Ureter (tissue), 1 donor: ENCODE results near the gene AMBRA1. TPM values are rescaled to one million over a fixed set of nuclear protein-coding genes. Genes with fewer than 3 reads are reported as not detected.
"Not testable (repeated sequence)": the region's sequence is repeated elsewhere in the genome, so short reads cannot be mapped to it uniquely, and the experiment has no call there.

Experiments used
- DNase-seq: peaks from one replicate; pipeline ENCODE4 v3.0.0-alpha.2; 2020; ENCODE audit warnings: low spot score
- total RNA-seq: library from RNA; stranded (reverse); gene quantifications from one replicate; pipeline ENCODE4 v1.2.4, GENCODE V29; 2023
- donor health status: DM: yes; HTN: yes; CAD: no.

The AMBRA1 gene
- total RNA-seq, 1 donor from 2014 or later, result 56.0 TPM

DNA sequence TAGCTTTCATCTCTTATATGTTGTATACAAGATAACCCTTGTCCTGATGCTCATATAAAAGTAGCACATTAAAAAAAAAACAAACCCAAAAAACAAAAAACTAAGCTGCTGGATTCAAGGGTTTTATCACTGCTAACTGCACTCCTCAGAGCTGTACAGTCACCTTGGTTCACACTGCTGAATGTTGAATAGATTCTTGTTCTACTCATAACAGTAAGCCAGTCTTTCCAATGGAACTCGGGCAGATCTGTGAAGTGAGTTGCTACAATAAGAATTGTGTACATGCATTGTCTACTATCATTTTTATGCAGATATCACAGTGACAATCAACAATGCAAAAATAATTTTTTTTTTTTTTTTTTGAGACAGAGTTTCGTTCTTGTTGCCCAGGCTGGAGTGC is 18.5 kb upstream of the AMBRA1 start:
- no peak for DNase-seq

DNA sequence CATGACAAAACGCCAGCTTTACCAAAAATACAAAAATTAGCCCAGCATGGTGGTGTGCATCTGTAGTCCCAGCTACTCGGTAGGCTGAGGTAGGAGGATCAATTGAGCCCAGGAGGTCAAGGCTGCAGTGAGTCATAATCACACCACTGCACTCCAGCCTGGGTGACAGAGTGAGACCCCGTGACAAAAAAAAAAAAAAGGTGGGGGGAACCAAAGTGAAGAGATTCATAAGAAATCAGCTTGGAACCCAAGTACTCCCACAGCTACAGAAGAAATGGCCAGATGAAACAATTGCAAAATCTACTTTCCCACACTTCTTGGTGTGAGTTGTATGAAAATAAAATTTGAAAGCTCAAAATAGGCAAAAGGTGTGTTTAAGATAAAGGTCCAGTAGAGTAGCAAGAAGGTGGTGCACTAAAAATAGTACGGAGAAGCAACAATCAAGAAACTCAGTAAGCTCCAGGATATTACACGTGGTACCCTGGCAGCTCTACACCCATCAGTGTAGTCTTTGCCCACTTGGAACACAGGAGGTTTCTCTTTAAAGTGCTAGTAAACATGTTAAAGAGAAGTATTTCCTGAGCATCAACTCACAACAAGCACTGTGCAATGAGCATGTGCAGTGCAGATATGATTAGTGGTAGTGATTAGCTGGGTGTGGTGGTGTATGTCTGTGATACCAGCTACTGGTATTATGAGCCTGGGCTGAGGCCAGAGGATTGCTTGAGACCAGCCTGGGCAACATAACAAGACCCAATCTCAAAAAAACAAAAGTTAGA is 17.9 kb upstream of the AMBRA1 start:
- DNase-seq, result no peak

DNA sequence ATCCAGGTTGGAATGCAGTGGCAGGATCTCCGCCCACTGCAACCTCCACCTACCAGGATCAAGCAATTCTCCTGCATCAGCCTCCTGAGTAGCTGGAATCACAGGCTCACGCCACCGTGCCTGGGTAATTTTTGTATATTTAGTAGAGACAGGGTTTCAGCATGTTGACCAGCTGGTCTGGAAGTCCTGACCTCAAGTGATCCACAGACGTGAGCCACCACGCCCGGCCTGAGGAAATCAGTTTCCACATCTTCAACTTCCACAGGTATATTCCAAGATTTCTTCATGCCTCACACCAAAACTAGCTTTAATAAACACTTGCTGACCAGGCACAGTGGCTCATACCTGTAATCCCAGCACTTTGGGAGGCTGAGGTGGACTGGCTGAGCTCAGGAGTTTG is 15.6 kb upstream of the AMBRA1 start:
- no peak for DNase-seq

DNA sequence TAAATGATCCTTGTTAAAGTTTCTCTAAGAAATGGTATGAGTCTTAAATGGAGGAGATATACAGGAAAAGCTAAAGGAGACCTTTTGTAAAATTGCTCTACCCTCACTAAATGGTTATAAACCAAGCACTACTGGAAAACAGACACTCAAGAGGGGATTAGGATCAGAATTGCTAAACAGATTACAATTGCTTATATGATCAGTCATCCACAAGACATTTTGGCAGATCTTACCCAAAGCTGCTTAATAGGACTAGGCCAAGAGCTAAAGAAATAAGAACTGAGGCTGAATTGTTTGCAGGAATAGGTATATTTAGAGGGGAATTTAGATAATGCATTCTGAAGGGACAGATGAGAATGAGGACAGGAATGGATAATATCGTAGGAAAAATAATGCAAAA is 13.7 kb upstream of the AMBRA1 start:
- DNase-seq, result no peak

DNA sequence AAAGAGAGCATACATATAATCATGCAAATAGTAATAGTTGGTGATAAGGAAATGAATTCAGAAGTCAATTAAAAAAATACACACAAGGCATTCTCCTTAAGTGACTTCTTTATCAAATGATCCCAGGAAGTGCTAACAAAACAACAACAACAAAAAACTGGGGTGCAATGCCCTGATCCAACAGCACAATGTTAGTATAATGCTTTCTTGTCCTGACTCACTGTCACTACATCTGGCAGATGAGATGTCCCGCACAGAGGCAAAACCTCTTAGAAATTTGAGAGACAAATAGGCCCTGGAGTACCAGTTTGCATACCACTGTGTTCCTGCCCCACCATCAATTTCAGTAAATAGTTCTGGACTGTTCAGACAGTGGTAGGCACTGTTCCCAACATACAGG is 11.0 kb upstream of the AMBRA1 start:
- DNase-seq, result no peak

DNA sequence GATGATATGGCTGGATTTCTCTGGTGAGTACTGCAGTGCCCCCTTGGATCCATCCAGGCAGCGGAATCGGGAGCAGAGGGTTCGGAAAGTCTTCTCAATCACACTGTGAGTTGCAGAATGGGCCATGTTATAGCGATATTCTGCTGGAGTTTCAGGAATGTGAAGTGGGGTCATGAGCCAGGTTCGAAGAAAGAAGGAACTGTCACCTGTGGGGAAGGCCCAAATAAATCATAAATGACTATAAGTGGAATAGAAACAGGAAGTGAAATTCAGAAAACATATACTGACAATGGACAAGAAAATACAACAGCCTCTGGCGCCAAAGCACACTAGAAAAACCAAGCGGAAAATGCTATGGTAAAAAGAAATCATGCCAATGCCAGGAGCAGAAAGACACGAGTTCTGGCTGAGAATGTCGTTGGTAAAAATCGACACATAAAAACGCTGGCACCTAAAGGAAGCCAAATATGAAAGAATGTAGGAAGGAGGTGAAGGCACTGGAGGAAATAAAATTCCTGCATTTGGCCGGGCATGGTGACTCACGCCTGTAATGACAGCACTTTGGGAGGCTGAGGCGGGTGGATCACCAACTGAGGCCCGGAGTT is 10.0 kb upstream of the AMBRA1 start:
- DNase-seq, result no peak

DNA sequence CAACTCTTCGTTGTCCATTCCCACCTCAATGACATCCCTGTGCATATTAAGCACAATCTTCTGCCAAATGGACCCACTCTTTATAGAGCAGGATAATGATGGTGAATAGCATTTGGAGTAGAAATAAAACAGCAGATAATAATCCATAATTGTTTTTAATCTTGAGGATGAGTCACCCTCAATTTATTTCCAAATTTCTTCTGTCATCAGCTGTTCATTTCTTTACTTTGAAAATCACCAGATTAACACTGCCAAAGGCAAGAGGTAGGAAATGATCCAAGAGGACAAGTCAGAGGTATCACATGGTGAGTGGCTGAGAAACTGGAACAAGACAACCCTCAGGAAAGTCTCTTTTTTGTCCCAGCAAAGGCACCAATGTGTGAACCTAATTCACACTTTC is 7.3 kb upstream of the AMBRA1 start:
- DNase-seq, result no peak

DNA sequence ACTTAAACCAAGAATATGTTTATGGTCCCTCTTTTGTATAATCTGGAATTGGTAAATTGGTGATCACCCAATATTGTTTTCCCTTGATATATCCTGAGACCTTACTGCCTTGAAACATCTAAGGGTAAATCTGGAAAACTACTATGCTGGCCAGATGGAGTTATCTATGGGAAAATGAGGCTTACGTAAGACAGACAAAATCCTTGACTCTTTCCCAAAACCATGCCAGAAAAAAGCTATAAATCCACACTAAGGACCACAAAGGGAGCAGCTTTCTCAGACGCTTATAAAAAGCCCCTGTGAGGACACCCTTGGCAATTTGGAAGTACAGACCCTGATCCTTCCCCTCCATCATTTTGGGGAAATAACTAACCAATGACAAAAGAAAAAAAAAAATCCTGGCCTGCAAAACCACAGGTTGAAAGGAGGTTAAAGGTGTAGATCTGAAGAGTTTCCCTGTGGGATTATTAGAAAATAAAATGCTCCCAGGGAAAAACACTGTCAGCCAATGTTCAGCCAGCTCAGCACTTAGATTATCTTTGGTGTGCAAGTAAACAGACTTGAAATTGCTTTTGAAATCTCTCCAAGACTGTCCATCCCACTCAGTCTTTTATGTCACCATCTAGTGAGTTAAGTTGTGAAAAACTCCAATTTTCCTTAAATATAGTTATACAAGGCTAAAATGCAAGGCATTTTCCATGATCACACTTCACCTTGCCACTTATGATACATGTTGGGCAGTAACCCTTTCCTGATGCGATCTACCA is 6.6 kb upstream of the AMBRA1 start:
- no peak for DNase-seq

DNA sequence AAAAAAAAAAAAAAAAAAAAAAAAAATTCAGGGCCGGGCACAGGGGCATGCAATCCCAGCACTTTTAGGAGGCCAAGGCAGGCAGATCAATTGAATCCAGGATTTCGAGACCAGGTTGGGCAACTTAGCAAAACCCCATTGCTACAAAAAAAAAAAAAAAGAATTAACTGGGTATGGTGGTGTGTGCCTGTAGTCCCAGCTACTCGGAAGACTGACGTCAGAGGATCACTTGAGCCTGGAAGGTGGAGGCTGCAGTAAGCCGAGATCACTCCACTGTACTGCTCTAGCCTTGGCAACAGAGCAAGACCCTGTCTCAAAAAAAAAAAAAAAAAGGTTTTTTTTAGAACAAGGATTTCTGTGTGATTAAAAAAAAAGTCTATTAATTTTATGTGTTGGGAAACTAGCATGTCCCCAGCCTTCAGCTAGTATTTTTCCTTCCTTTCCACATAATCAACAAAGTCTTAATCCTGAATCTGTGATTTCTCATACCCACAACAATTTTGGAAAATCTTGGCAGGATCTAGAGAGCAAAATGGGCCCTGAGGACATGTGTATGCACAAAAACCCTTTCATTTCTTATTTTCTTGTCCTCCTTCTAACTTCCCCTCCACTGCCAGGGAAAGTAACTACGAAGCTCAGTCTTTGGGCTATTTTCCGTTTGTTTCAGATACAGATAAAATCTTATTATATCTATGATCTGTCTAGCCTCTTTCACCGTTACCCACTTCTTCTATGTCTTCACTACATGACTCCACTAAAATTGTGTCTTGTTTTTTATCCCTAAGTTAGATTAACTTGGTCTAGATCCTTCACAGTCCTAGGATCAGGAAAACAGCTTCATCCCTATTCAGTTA is 5.7 kb upstream of the AMBRA1 start:
- DNase-seq, result no peak

DNA sequence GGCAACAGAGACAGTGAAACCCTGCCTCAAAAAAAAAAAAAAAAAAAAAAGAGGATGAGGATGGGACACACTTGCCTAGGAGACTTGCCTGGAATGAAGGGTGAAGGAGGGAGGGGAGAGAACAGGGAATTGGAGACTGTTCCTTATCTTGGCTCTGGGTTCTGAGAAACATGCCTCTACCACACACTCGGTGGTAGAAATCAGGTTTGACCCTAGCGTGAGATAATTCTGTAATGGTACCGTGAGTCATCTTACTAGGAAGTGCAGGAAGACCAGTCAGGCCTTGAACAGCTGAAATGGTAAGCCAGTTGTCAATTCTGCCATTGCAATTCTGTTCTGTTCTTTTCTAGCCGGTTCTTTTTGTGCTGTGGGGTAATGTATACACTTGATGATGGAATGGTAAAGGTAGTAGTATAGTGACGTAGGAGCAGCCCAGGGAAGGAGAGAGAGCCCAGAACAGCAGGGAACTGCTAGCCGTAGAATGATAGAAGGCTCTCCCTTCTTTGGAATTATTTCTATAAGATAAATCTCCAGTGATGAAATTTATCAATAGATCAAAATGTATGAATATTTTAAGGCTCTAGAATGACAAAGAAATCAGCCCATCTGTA is 3.9 kb upstream of the AMBRA1 start:
- no peak for DNase-seq

DNA sequence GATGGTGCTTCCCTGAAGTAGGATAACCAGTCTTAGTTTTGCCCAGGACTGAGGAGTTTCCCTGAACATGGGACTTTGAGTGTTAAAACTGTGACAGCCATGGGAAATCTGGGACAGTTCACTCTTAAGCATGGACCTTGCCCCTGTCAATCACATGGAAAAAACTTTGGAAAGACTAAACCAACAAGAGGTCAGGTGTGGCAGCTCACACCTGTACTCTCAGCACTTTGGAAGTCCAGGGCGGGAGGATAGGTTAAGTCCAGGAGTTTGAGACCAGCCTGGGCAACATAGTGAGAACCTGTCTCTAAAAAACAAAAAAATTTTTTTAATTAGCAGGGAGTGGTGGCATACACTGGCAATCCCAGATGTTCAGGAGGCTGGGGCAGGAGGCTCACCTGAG is 3.3 kb upstream of the AMBRA1 start:
- no peak for DNase-seq

DNA sequence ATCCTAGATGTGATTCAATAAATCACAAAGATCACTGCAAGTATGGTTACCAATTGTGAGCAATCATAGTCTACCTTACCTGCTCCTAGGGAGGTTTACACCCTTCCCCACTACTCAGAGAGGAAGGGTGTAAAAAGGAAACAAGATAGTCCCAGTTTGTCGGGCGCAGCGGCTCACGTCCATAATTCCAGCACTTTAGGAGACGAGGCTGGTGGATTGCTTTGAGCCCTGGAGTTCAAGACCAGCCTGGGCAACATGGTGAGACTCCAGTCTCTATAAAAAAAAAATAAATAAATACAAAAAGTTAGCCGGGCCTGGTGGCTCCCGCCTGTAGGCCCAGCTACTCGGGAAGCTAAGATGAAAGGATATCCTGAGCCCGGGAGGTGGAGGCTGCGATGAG is 962 bp upstream of the AMBRA1 start:
- DNase-seq, result no peak

DNA sequence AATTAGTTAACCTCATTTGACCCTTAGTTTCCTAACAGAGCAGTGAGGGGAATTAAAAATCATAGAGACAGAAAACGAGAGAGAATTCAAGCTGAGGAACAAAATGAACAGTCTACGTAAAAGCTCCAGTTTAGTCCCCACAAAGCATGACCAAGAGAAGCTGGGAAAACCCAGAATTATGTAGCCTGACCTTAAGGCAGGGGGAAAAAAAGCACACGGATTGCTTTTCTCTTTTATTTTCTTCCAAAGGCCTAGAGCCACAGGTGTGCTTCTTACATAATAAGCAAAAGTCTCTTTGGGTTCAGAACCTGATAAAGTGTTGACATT is 514 bp upstream of the AMBRA1 start:
- no peak for DNase-seq

DNA sequence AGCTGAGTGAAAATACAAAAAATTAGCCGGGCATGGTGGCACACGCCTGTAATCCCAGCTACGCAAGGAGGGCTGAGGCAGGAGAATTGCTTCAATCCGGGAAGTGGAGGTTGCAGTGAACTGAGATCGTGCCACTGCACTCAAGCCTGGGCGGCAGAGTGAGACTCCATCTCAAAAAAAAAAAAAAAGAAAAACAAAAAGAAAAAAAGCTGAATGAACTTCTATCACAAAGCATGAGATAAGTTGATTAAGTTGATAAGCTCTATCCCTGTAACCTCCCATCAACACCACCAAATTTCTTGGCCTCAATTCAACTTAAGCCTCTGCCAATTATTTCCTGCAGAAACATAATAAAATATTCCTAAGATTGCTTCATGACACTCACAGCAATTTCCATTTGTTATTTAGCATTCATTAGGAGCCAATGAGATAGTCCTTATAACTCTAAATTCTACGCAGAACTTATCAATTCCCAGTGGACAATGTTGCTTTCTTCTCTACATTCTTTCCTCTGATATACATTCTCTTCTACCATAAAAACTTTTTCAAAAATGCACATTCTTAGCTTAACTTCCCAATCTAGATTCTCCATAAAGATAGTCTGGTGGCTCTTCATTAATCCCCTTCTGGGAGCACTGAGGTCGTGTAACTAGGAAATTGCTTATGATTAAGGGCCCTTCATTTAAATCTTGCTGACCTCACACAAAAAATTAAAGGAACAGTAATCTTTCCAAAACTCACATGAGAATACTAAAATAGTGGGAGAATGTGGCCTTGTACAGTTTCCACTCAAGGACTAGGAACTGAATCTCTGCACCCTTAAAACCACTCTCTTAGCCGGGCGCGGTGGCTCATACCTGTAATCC is 2.9 kb downstream of the AMBRA1 start:
- DNase-seq, result no peak

DNA sequence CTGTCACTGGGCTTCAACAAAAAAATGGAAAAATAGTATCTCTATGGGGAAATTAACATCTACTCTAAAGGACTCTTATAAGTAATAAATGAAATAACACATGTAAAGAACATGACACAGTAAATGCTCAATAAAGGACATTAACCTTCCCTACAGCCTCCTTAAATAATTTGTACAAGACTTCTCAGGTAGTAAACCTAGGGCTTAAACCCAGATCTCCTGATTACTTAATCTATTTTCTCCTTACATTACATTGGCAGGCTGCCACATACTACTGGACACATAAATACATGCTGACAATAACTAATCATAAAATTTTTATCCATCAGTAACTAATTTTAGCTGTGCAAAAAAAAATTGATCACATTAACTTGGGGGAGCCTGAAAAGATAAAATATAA is 4.9 kb downstream of the AMBRA1 start:
- DNase-seq, result no peak

DNA sequence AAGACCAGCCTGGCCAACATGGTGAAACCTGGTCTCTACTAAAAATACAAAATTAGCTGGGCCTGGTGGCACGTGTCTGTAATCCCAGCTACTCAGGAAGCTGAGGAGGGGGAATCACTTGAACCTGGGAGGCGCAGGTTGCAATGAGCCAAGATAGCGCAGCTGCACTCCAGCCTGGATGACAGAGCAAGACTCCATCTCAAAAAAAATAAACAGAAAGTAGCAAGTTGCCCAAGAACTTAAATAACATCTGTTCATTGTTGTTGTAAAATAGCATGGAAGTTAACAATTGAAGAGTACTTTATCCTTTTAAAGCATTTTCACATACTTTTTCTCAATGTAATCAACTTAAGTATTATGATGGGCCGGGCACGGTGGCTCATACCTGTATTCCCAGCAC is 5.7 kb downstream of the AMBRA1 start:
- no peak for DNase-seq

DNA sequence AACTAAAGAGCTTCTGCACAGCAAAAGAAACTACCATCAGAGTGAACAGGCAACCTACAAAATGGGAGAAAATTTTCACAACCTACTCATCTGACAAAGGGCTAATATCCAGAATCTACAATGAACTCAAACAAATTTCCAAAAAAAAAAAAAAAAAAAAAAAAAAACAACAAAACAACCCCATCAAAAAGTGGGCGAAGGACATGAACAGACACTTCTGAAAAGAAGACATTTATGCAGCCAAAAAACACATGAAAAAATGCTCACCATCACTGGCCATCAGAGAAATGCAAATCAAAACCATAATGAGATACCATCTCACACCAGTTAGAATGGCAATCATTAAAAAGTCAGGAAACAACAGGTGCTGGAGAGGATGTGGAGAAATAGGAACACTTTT is 10.3 kb downstream of the AMBRA1 start:
- not testable (repeated sequence) for DNase-seq

DNA sequence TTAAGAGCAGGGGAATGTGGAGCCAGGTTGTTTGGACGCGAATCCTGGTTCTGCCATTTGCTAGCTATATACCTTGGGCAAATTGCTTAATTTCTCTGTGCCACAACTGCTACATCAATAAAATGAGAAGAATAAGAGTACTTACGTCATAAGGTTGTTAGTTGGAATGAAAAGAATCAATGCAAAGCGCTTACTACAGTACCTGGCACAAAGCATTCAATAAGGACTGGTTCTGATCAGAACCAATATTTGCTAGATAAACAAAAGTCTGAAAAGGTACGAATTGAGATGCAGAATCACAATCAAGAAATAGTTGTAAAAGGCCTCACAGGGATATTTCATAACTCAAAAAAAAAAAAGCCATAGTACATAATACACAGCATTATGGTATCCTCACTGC is 11.2 kb downstream of the AMBRA1 start:
- DNase-seq, result no peak

DNA sequence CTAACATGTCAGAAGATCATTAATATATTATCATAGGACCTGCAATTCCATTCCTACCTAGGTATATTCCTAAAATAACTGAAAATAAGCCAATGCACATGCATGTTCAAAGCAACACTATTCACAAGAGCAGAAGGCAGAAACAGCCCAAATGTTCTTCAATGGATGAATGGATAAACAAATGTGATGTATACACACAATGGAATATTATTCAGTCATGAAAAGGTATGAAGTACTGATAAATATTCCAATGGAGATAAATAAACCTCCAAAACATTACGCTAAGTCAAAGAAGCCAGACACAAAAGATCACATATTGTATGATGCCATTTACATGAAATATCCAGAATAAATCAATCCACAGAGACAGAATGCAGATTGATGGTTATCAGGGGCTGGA is 16.8 kb downstream of the AMBRA1 start:
- no peak for DNase-seq

DNA sequence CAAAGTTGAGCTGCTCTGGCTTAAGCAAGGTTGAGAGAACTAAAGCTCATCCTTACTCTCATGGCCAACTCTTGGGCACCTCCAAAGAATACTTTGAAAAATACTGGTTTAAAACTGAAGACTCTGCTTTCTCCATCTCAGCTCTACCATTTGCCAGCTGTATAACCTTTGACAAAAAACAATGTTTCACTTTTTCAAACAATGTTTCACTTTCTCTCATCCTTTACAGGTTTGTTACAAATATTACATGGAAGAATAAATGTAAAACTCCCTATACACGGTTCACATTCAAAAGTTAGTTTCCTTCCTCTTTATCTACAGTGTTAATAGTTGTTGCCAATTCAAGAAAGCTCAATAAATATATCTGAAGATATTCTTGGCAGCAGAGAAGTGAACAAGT is 19.2 kb downstream of the AMBRA1 start:
- no peak for DNase-seq
